Thoracic aorta (tissue), 2 donors: ENCODE data around the gene SORBS1. TPM values are rescaled to one million over a fixed set of nuclear protein-coding genes. Genes with fewer than 3 reads are reported as not detected.

Experiments used
- ATAC-seq: fragments of 150-250 bp; one replicate; pipeline ENCODE4 v1.8.0; 2017; ENCODE audit warnings: low read depth; ENCODE audit not compliant: insufficient number of reproducible peaks, low FRiP score
- DNase-seq: peaks from one replicate; pipeline ENCODE4 v3.0.0-alpha.2; 2020; ENCODE audit warnings: low spot score
- H3K27ac ChIP-seq, 2 donors: fragments of 200-600 bp; sonication (generic); 1 replicate in 1 of 2; 2 replicates in 1 of 2; pipeline ENCODE4 v1.5.1; 2016; ENCODE audit warnings: mild to moderate bottlenecking in 2 of 2, moderate library complexity in 2 of 2
- H3K27me3 ChIP-seq: fragments of 200-600 bp; sonication (generic); replicated peaks from 2 replicates; pipeline ENCODE4 v1.6.0; 2016; ENCODE audit warnings: mild to moderate bottlenecking; ENCODE audit not compliant: insufficient read depth
- H3K36me3 ChIP-seq: fragments of 200-600 bp; sonication (generic); one replicate; pipeline ENCODE4 v1.5.1; 2016
- H3K4me1 ChIP-seq, 2 donors: fragments of 200-600 bp; sonication (generic); 1 replicate in 1 of 2; 2 replicates in 1 of 2; pipeline versions ENCODE4 v1.5.1 to v1.6.0; 2016; ENCODE audit warnings: low read depth in 2 of 2, mild to moderate bottlenecking in 1 of 2; ENCODE audit not compliant: control insufficient read depth in 1 of 2
- H3K4me3 ChIP-seq: fragments of 200-600 bp; sonication (generic); 2 replicates; pipeline ENCODE4 v1.5.1; 2016; ENCODE audit warnings: mild to moderate bottlenecking
- H3K9me3 ChIP-seq: fragments of 200-600 bp; sonication (generic); 2 replicates; pipeline ENCODE4 v1.5.1; 2016
- total RNA-seq, 2 donors: library from RNA; depleted of rRNA; stranded (reverse); fragments of >200 nt; gene quantifications; one replicate each; pipeline versions ENCODE4 v1.1.0 to v1.2.3, GENCODE V29; 2016
- TF ChIP-seq, protein P1 (sequence below): fragments of 200-600 bp; sonication (generic); IDR thresholded peaks from one replicate; pipeline ENCODE4 v1.5.1; 2019; ENCODE audit warnings: antibody characterized with exemption

Gene SORBS1
- total RNA-seq, 2 donors from 2014 or later = 1,110 to 1,659 TPM

DNA sequence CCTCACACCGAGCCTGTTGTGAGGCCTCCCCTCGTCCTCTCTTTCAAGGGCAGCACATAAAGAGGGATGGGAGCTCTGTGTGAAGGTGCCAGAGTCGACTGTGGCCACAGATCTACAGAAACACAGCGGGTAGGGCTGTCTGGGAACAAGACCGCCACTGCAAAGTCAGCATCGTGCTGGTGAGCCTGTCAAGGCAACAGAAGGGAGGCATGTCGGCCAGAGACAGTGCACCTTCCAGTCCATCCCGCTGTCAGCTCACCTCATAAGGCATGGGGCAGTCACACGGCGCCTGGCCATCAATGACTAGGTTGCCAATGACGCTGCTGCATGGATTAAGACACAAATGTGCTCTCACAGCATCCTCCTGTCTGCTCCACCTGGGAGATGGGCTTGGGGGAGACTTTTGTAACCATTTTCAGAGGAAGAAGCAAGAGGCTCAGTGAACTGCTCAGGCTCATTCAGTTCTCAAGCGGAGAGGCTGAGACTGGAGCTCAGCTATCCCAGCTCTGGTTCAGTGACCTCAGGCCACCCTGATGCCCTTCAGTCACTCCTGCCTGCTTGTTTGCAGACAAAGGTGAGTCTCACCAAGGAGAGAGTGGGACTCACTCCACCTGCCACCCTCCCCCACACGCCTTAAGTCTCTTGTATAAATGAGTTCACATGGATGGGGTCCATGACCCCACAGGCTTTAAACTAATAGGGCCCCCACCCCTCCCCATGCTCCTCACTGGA, 125.5 kb downstream of the SORBS1 start:
- DNase-seq = no peak
- ATAC-seq = no peak
- H3K4me3 ChIP-seq = no peak overlapping the region
- TF ChIP-seq, protein P1, sequence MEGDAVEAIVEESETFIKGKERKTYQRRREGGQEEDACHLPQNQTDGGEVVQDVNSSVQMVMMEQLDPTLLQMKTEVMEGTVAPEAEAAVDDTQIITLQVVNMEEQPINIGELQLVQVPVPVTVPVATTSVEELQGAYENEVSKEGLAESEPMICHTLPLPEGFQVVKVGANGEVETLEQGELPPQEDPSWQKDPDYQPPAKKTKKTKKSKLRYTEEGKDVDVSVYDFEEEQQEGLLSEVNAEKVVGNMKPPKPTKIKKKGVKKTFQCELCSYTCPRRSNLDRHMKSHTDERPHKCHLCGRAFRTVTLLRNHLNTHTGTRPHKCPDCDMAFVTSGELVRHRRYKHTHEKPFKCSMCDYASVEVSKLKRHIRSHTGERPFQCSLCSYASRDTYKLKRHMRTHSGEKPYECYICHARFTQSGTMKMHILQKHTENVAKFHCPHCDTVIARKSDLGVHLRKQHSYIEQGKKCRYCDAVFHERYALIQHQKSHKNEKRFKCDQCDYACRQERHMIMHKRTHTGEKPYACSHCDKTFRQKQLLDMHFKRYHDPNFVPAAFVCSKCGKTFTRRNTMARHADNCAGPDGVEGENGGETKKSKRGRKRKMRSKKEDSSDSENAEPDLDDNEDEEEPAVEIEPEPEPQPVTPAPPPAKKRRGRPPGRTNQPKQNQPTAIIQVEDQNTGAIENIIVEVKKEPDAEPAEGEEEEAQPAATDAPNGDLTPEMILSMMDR = no peak
- peaks cover 63% of the 10 kb centered on the region for H3K36me3 ChIP-seq
- no peaks in the 10 kb centered on the region for H3K9me3 ChIP-seq
- H3K27ac ChIP-seq = peak overlapping the region; percentile 89 to 98
- no peaks in the 10 kb centered on the region for H3K27me3 ChIP-seq
- H3K4me1 ChIP-seq = peaks cover 43 to 99% of the 10 kb centered on the region in 2 donors

DNA sequence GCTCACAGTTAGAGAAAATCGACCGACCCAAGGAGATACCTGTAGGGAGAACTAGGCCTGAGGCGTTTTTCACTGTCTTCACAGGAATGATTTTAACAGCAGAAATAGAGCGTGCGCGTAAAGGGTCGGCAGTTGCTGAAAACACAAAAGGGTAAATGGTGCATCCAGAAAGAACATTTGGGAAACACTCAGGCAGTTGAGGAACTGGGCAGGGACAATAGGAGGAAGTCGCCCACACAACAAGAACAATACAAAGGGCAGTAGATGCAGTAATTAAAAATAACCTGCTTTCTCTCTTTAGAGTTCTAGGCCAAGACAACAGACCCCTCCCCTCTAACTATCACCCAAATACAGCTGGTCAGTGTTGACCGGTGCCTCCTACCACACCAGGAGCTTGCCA, 126.6 kb downstream of the SORBS1 start:
- TF ChIP-seq, protein P1 = no peak
- no peak overlapping the region for H3K4me3 ChIP-seq
- peak overlapping the region; percentile 89 to 98 for H3K27ac ChIP-seq
- no peaks in the 10 kb centered on the region for H3K9me3 ChIP-seq
- no peaks in the 10 kb centered on the region for H3K27me3 ChIP-seq
- ATAC-seq (no peak), DNase-seq (no peak)
- H3K4me1 ChIP-seq = peaks cover 43 to 99% of the 10 kb centered on the region in 2 donors
- H3K36me3 ChIP-seq = peaks cover 63% of the 10 kb centered on the region

GRCh38 chr10:95431900-95432342, 129.2 kb downstream of the SORBS1 start:
- Histone ChIP-seq H3K4me3 (no peak overlapping the region), H3K27me3 (no peaks in the 10 kb centered on the region), H3K36me3 (peaks cover 56% of the 10 kb centered on the region), H3K27ac (peak overlapping the region; percentile 64 to 90), H3K4me1 (peaks cover 35 to 98% of the 10 kb centered on the region in 2 donors), H3K9me3 (no peaks in the 10 kb centered on the region)
- TF ChIP-seq, protein P1 = no peak
- no peak for ATAC-seq
- no peak for DNase-seq

- H3K27me3 ChIP-seq = no peaks in the 10 kb centered on the region
- no peak for DNase-seq
- peaks cover 28 to 98% of the 10 kb centered on the region in 2 donors for H3K4me1 ChIP-seq
- H3K27ac ChIP-seq = peak overlapping the region; percentile 64 to 90
- no peak for ATAC-seq
- no peak overlapping the region for H3K4me3 ChIP-seq
- TF ChIP-seq, protein P1 = peak; percentile 92
- H3K36me3 ChIP-seq = peaks cover 49% of the 10 kb centered on the region
- H3K9me3 ChIP-seq = no peaks in the 10 kb centered on the region
Measured at GRCh38 chr10:95430231-95430951, 130.8 kb downstream of the SORBS1 start.

GRCh38 chr10:95429639-95430038, 131.5 kb downstream of the SORBS1 start:
- H3K4me3 ChIP-seq = no peak overlapping the region
- TF ChIP-seq, protein P1 = no peak
- DNase-seq (no peak), ATAC-seq (no peak)
- H3K36me3 ChIP-seq = peaks cover 49% of the 10 kb centered on the region
- H3K27ac ChIP-seq = peak overlapping the region; percentile 64 to 90
- H3K27me3 ChIP-seq = no peaks in the 10 kb centered on the region
- no peaks in the 10 kb centered on the region for H3K9me3 ChIP-seq
- peaks cover 23 to 98% of the 10 kb centered on the region in 2 donors for H3K4me1 ChIP-seq
